Mesenchymal stem cell (in vitro differentiated cells and primary cell): Measurements from ENCODE around the gene SLC38A1.
A peak's percentile ranks its signal among the peaks of the same experiment; 100 is the strongest.

Source experiments
- DNase-seq: peaks from one replicate; pipeline ENCODE4 v3.0.0-alpha.2; 2013
- H2AFZ ChIP-seq: one replicate; pipeline ENCODE4 v1.6.1; 2013; ENCODE audit warnings: low read depth, mild to moderate bottlenecking, control low read depth, inconsistent platforms, low read length, moderate library complexity
- H2AK5ac ChIP-seq: 2 replicates; pipeline ENCODE4 v1.6.1; 2013; ENCODE audit warnings: low read length, moderate library complexity, mild to moderate bottlenecking, inconsistent platforms; ENCODE audit not compliant: severe bottlenecking
- H2BK120ac ChIP-seq: one replicate; pipeline ENCODE4 v1.6.1; 2013; ENCODE audit warnings: low read depth, mild to moderate bottlenecking, inconsistent platforms, low read length, moderate library complexity
- H2BK12ac ChIP-seq, 2 experiments: one replicate each; pipeline ENCODE4 v1.6.1; 2013; ENCODE audit warnings: inconsistent platforms in 2 of 2, low read length in 2 of 2, mild to moderate bottlenecking in 2 of 2, moderate library complexity in 2 of 2, control low read depth in 1 of 2
- H2BK15ac ChIP-seq: one replicate; pipeline ENCODE4 v1.6.1; 2013; ENCODE audit warnings: mild to moderate bottlenecking, low read depth, inconsistent platforms; ENCODE audit not compliant: poor library complexity, severe bottlenecking
- H2BK5ac ChIP-seq: 2 replicates; pipeline ENCODE4 v1.6.1; 2013; ENCODE audit warnings: low read depth, mild to moderate bottlenecking, low read length, control low read depth, inconsistent platforms; ENCODE audit not compliant: poor library complexity, severe bottlenecking
- H3K14ac ChIP-seq, 2 experiments: one replicate each; pipeline ENCODE4 v1.6.1; 2013; ENCODE audit warnings: inconsistent platforms in 2 of 2, low read length in 2 of 2, control low read depth in 1 of 2, mild to moderate bottlenecking in 1 of 2, moderate library complexity in 1 of 2
- H3K18ac ChIP-seq, 2 experiments: one replicate each; pipeline ENCODE4 v1.6.1; 2013; ENCODE audit warnings: inconsistent platforms in 2 of 2, low read length in 2 of 2, control low read depth in 1 of 2, low read depth in 1 of 2, mild to moderate bottlenecking in 1 of 2
- H3K23ac ChIP-seq, 2 experiments: one replicate each; pipeline ENCODE4 v1.6.1; 2013; ENCODE audit warnings: inconsistent platforms in 2 of 2, low read length in 2 of 2, mild to moderate bottlenecking in 2 of 2, moderate library complexity in 2 of 2, control low read depth in 1 of 2
- H3K27ac ChIP-seq: 2 replicates; pipeline ENCODE4 v1.5.1; 2013; ENCODE audit warnings: mild to moderate bottlenecking, moderate library complexity, low read length, control low read depth, inconsistent platforms; ENCODE audit not compliant: poor library complexity, severe bottlenecking
- H3K27me3 ChIP-seq, 2 experiments: 2 replicates each; pipeline versions ENCODE4 v1.6.1 to v1.7.0; 2013; ENCODE audit warnings: low read length in 2 of 2, mild to moderate bottlenecking in 2 of 2, moderate library complexity in 2 of 2, control low read depth in 1 of 2, inconsistent platforms in 1 of 2; ENCODE audit not compliant: control insufficient read depth in 1 of 2, insufficient read depth in 1 of 2
- H3K36me3 ChIP-seq, 2 experiments: 2 replicates each; pipeline versions ENCODE4 v1.6.1 to v1.7.0; 2013; ENCODE audit warnings: low read length in 2 of 2, control low read depth in 1 of 2, inconsistent platforms in 1 of 2, low read depth in 1 of 2, mild to moderate bottlenecking in 1 of 2; ENCODE audit not compliant: insufficient read depth in 2 of 2, control insufficient read depth in 1 of 2
- H3K4ac ChIP-seq, 2 experiments: one replicate each; pipeline ENCODE4 v1.6.1; 2013; ENCODE audit warnings: inconsistent platforms in 2 of 2, low read length in 2 of 2, mild to moderate bottlenecking in 2 of 2, moderate library complexity in 2 of 2, control low read depth in 1 of 2, low read depth in 1 of 2
- H3K4me1 ChIP-seq: 2 replicates; pipeline ENCODE4 v1.6.1; 2013; ENCODE audit warnings: low read depth, low read length, control low read depth; ENCODE audit not compliant: control insufficient read depth, insufficient read depth
- H3K4me2 ChIP-seq: 2 replicates; pipeline ENCODE4 v1.6.1; 2013; ENCODE audit warnings: low read length, mild to moderate bottlenecking, inconsistent platforms; ENCODE audit not compliant: poor library complexity, severe bottlenecking
- H3K4me3 ChIP-seq, 2 experiments: 2 replicates each; pipeline versions ENCODE4 v1.5.1 to v1.7.0; 2013; ENCODE audit warnings: low read length in 2 of 2, mild to moderate bottlenecking in 2 of 2, control low read depth in 1 of 2, low read depth in 1 of 2; ENCODE audit not compliant: insufficient read depth in 1 of 2
- H3K79me1 ChIP-seq: replicated peaks from 2 replicates; pipeline ENCODE4 v1.6.1; 2013; ENCODE audit warnings: mild to moderate bottlenecking, control low read depth, low read length, inconsistent platforms; ENCODE audit not compliant: poor library complexity, severe bottlenecking
- H3K9ac ChIP-seq: 2 replicates; pipeline ENCODE4 v1.7.0; 2013; ENCODE audit warnings: mild to moderate bottlenecking, low read length, moderate library complexity
- H3K9me3 ChIP-seq: 2 replicates; pipeline ENCODE4 v1.7.0; 2013; ENCODE audit warnings: mild to moderate bottlenecking, low read length; ENCODE audit not compliant: control insufficient read depth
- H4K8ac ChIP-seq: one replicate; pipeline ENCODE4 v1.6.1; 2013; ENCODE audit warnings: inconsistent platforms, mild to moderate bottlenecking, low read length, moderate library complexity
- H4K91ac ChIP-seq: one replicate; pipeline ENCODE4 v1.6.1; 2013; ENCODE audit warnings: mild to moderate bottlenecking, low read length, inconsistent platforms
- WGBS: methylation state at CpG from one replicate; pipeline ENCODE4 v1.1.7; 2013; ENCODE audit warnings: mixed read lengths; 5-methylcytosine and 5-hydroxymethylcytosine counted together

Gene SLC38A1

GRCh38 chr12:46267575-46267824 is 1.3 kb downstream of the SLC38A1 start:
- DNase-seq = no peak
- peak overlapping the region; percentile 83 for H3K27ac ChIP-seq
- H2BK15ac ChIP-seq = no peak overlapping the region
- H2BK5ac ChIP-seq = peak overlapping the region; percentile 46
- H4K8ac ChIP-seq = peak overlapping the region; percentile 45
- peaks cover 0 to 41% of the 10 kb centered on the region in 2 experiments for H3K27me3 ChIP-seq
- peak overlapping the region in 1 of 2 experiments; percentile 78 for H3K14ac ChIP-seq
- peak overlapping the region; percentile 40 for H4K91ac ChIP-seq
- no peak overlapping the region for H2AFZ ChIP-seq
- H3K9me3 ChIP-seq = no peaks in the 10 kb centered on the region
- peak overlapping the region in 1 of 2 experiments; percentile 84 for H3K23ac ChIP-seq
- H2BK120ac ChIP-seq = peak overlapping the region; percentile 21
- WGBS = 0% methylated on average over 19 of the region's 19 CpGs
- peaks cover 4% of the 10 kb centered on the region for H3K4me1 ChIP-seq
- H3K36me3 ChIP-seq = no peaks in the 10 kb centered on the region
- peak overlapping the region; percentile 92 for H3K4me2 ChIP-seq
- peak overlapping the region; percentile 84 to 93 for H3K4ac ChIP-seq
- no peak overlapping the region for H2AK5ac ChIP-seq
- H3K79me1 ChIP-seq = peaks cover 4% of the 10 kb centered on the region
- H2BK12ac ChIP-seq = peak overlapping the region in 1 of 2 experiments; percentile 61
- H3K18ac ChIP-seq = peak overlapping the region; percentile 96 to 98
- peak overlapping the region; percentile 75 for H3K9ac ChIP-seq
- H3K4me3 ChIP-seq = peak overlapping the region; percentile 78 to 83

GRCh38 chr12:46266869-46267574 is 1.8 kb downstream of the SLC38A1 start:
- Histone ChIP-seq H4K91ac (peak overlapping the region; percentile 40), H2AFZ (no peak overlapping the region), H3K36me3 (no peaks in the 10 kb centered on the region), H3K4me3 (peak overlapping the region; percentile 78 to 83), H2BK15ac (no peak overlapping the region), H2BK12ac (peak overlapping the region; percentile 56 to 61), H3K23ac (peak overlapping the region in 1 of 2 experiments; percentile 84), H4K8ac (peak overlapping the region; percentile 61), H3K79me1 (peaks cover 4% of the 10 kb centered on the region), H3K4me2 (peak overlapping the region; percentile 92), H2BK120ac (peak overlapping the region; percentile 52), H3K14ac (peak overlapping the region in 1 of 2 experiments; percentile 78), H3K9ac (peak overlapping the region; percentile 75), H3K4me1 (peaks cover 4% of the 10 kb centered on the region), H2BK5ac (peak overlapping the region; percentile 58), H3K4ac (peak overlapping the region; percentile 84 to 93), H3K9me3 (no peaks in the 10 kb centered on the region), H3K27ac (peak overlapping the region; percentile 83), H3K27me3 (peaks cover 0 to 41% of the 10 kb centered on the region in 2 experiments), H2AK5ac (no peak overlapping the region), H3K18ac (peak overlapping the region; percentile 96 to 98)
- under 1% methylated on average over 31 of the region's 33 CpGs for WGBS
- peak; percentile 75 for DNase-seq

- H2BK120ac ChIP-seq = no peak overlapping the region
- peaks cover 0 to 41% of the 10 kb centered on the region in 2 experiments for H3K27me3 ChIP-seq
- H3K4me3 ChIP-seq = no peak overlapping the region
- no peak overlapping the region for H2BK15ac ChIP-seq
- H2BK12ac ChIP-seq = no peak overlapping the region
- no peak overlapping the region for H2BK5ac ChIP-seq
- H3K4me2 ChIP-seq = peak overlapping the region; percentile 92
- 8% methylated on average over 7 of the region's 7 CpGs for WGBS
- no peak overlapping the region for H4K8ac ChIP-seq
- no peaks in the 10 kb centered on the region for H3K9me3 ChIP-seq
- H3K14ac ChIP-seq = no peak overlapping the region
- H3K4me1 ChIP-seq = peaks cover 7% of the 10 kb centered on the region
- H3K27ac ChIP-seq = peak overlapping the region; percentile 83
- H3K23ac ChIP-seq = no peak overlapping the region
- peaks cover 4% of the 10 kb centered on the region for H3K79me1 ChIP-seq
- peak overlapping the region; percentile 75 for H3K9ac ChIP-seq
- no peak overlapping the region for H2AK5ac ChIP-seq
- no peak overlapping the region for H4K91ac ChIP-seq
- H2AFZ ChIP-seq = no peak overlapping the region
- H3K18ac ChIP-seq = no peak overlapping the region
- H3K36me3 ChIP-seq = no peaks in the 10 kb centered on the region
- DNase-seq = peak; percentile 61
- H3K4ac ChIP-seq = peak overlapping the region in 1 of 2 experiments; percentile 93
These were observed 2.5 kb downstream of the SLC38A1 start for GRCh38 chr12:46266382-46266791.

GRCh38 chr12:46265734-46266133 is 3.1 kb downstream of the SLC38A1 start:
- Histone ChIP-seq H4K8ac (no peak overlapping the region), H3K4me3 (no peak overlapping the region), H3K9me3 (no peaks in the 10 kb centered on the region), H2BK5ac (no peak overlapping the region), H3K36me3 (no peaks in the 10 kb centered on the region), H3K14ac (no peak overlapping the region), H3K27me3 (peaks cover 0 to 41% of the 10 kb centered on the region in 2 experiments), H3K23ac (no peak overlapping the region), H3K27ac (no peak overlapping the region), H3K4ac (no peak overlapping the region), H3K9ac (no peak overlapping the region), H3K18ac (no peak overlapping the region), H2BK15ac (no peak overlapping the region), H3K4me2 (peak overlapping the region; percentile 25), H2AK5ac (no peak overlapping the region), H2AFZ (no peak overlapping the region), H2BK12ac (peak overlapping the region in 1 of 2 experiments; percentile 42), H4K91ac (no peak overlapping the region), H2BK120ac (no peak overlapping the region), H3K79me1 (peaks cover 3% of the 10 kb centered on the region), H3K4me1 (peaks cover 10% of the 10 kb centered on the region)
- DNase-seq = no peak
- 91% methylated on average over 3 of the region's 3 CpGs for WGBS
